PC-3 (cell line): Measurements from ENCODE around the gene HOXC10.

Experiments
- EZH2 ChIP-seq: fragments of 300-600 bp; sonication (generic); IDR thresholded peaks from one replicate; pipeline ENCODE4 v1.6.1; 2017; ENCODE audit warnings: antibody characterized with exemption, mild to moderate bottlenecking, low read length; ENCODE audit not compliant: unreplicated experiment
- EZH2phosphoT487 ChIP-seq: fragments of 300-600 bp; sonication (generic); IDR thresholded peaks from 2 replicates; pipeline ENCODE4 v1.6.1; 2018; ENCODE audit warnings: mild to moderate bottlenecking, antibody characterized with exemption, low read length, borderline replicate concordance
- TF ChIP-seq, protein P1 (sequence below): fragments of 300-600 bp; sonication (generic); conservative IDR thresholded peaks from 2 replicates; pipeline ENCODE4 v1.5.1; 2017; ENCODE audit warnings: antibody characterized with exemption, low read depth, mild to moderate bottlenecking, low read length

DNA sequence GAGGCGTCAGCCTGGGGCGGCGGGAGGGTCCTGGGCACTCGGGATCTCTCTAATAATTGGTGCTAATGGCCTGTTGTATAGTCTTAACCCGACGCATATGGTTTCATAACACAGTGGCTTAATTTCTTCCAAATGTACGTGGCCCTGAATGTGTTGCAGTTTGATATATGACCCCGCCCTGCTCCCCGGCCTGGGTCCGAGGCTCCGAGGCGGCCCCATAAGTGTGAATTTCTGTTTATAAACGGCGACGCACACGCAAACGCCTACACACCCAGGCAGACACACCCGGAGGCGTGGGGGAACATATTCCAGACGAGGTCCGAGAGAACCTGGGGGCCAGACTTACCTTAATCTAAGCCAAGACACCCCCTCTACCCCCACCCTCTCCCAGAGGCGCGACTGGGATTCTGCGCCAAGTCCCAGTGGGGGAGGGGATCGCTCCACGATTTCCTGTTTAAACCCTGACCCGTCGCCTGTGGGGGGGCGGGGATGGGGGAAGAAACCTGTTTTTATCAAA is 33.6 kb downstream of the HOXC10 start:
- TF ChIP-seq, protein P1, sequence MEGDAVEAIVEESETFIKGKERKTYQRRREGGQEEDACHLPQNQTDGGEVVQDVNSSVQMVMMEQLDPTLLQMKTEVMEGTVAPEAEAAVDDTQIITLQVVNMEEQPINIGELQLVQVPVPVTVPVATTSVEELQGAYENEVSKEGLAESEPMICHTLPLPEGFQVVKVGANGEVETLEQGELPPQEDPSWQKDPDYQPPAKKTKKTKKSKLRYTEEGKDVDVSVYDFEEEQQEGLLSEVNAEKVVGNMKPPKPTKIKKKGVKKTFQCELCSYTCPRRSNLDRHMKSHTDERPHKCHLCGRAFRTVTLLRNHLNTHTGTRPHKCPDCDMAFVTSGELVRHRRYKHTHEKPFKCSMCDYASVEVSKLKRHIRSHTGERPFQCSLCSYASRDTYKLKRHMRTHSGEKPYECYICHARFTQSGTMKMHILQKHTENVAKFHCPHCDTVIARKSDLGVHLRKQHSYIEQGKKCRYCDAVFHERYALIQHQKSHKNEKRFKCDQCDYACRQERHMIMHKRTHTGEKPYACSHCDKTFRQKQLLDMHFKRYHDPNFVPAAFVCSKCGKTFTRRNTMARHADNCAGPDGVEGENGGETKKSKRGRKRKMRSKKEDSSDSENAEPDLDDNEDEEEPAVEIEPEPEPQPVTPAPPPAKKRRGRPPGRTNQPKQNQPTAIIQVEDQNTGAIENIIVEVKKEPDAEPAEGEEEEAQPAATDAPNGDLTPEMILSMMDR: no peak
- TF ChIP-seq EZH2phosphoT487 (no peak), EZH2 (no peak)
